Measurements from ENCODE around the gene IL3RA. TPM values are rescaled to one million over a fixed set of nuclear protein-coding genes. Genes with fewer than 3 reads are reported as not detected.
"Not testable (repeated sequence)": the region's sequence is repeated elsewhere in the genome, so short reads cannot be mapped to it uniquely, and the experiment has no call there.

Gene IL3RA
- total RNA-seq, 1 experiment from 2014 or later, result 1.1 TPM

GRCh38 chrX:1330605-1331004, 6.0 kb upstream of the IL3RA start:
- DNase-seq (ENCODE audit: low spot score), result no peak

GRCh38 chrX:1332433-1332832, 4.2 kb upstream of the IL3RA start:
- not testable (repeated sequence) for DNase-seq (ENCODE audit: low spot score)

GRCh38 chrX:1334854-1335253, 1.7 kb upstream of the IL3RA start:
- DNase-seq (ENCODE audit: low spot score), result peak; percentile 76

GRCh38 chrX:1336948-1337779, 579 bp downstream of the IL3RA start:
- DNase-seq (ENCODE audit: low spot score), result no peak

- DNase-seq (ENCODE audit: low spot score), result no peak
These were observed 5.1 kb downstream of the IL3RA start for GRCh38 chrX:1341545-1342184.

- not testable (repeated sequence) for DNase-seq (ENCODE audit: low spot score)
These were observed 13.0 kb downstream of the IL3RA start for GRCh38 chrX:1349606-1350005.

GRCh38 chrX:1351981-1352714, 15.6 kb downstream of the IL3RA start:
- DNase-seq (ENCODE audit: low spot score), result no peak

- no peak for DNase-seq (ENCODE audit: low spot score)
These were observed 17.7 kb downstream of the IL3RA start for GRCh38 chrX:1354036-1355019.

GRCh38 chrX:1355131-1356046, 18.8 kb downstream of the IL3RA start:
- DNase-seq (ENCODE audit: low spot score), result no peak

- DNase-seq (ENCODE audit: low spot score), result no peak
These were observed 21.4 kb downstream of the IL3RA start for GRCh38 chrX:1357993-1358392.

- DNase-seq (ENCODE audit: low spot score), result no peak
These were observed 22.4 kb downstream of the IL3RA start for GRCh38 chrX:1358793-1359476.

GRCh38 chrX:1359477-1359873, 22.9 kb downstream of the IL3RA start:
- DNase-seq (ENCODE audit: low spot score), result no peak

- no peak for DNase-seq (ENCODE audit: low spot score)
These were observed 23.6 kb downstream of the IL3RA start for GRCh38 chrX:1360171-1360570.

- DNase-seq (ENCODE audit: low spot score), result peak; percentile 77
These were observed 24.7 kb downstream of the IL3RA start for GRCh38 chrX:1361275-1361674.

- no peak for DNase-seq (ENCODE audit: low spot score)
These were observed 25.3 kb downstream of the IL3RA start for GRCh38 chrX:1361910-1362309.

- not testable (repeated sequence) for DNase-seq (ENCODE audit: low spot score)
These were observed 29.8 kb downstream of the IL3RA start for GRCh38 chrX:1366363-1366762.

- DNase-seq (ENCODE audit: low spot score), result no peak
These were observed 31.8 kb downstream of the IL3RA start for GRCh38 chrX:1368385-1368698.

- DNase-seq (ENCODE audit: low spot score), result no peak
These were observed 41.7 kb downstream of the IL3RA start for GRCh38 chrX:1378306-1378759.

GRCh38 chrX:1380672-1381233, 44.2 kb downstream of the IL3RA start:
- no peak for DNase-seq (ENCODE audit: low spot score)

All from H4 (cell line).